ENCODE measurements around the gene DOLK. TPM values are rescaled to one million over a fixed set of nuclear protein-coding genes. Genes with fewer than 3 reads are reported as not detected.
A peak's percentile ranks its signal among the peaks of the same experiment; 100 is the strongest.

The DOLK gene
- total RNA-seq, 1 experiment from 2014 or later: 20.1 TPM

GRCh38 chr9:128995791-128996190 lies 48.4 kb upstream of the DOLK start:
- Histone ChIP-seq H2BK120ac (ENCODE audit: low read depth, low read length, poor library complexity, severe bottlenecking) (no peak overlapping the region), H4K5ac (ENCODE audit: insufficient read length, low read depth, low read length) (no peak overlapping the region), H2BK15ac (ENCODE audit: low read depth, low read length) (no peak overlapping the region), H3K23me2 (ENCODE audit: insufficient read length, low read depth, low read length, poor library complexity, severe bottlenecking) (no peaks in the 10 kb centered on the region), H3K56ac (ENCODE audit: insufficient read length, low read depth, low read length) (no peak overlapping the region), H4K8ac (replicated peaks; ENCODE audit: insufficient read length, low read depth, low read length) (no peak overlapping the region), H2AFZ (ENCODE audit: low read length) (no peak overlapping the region), H3K79me2 (ENCODE audit: insufficient read depth, low read length) (no peaks in the 10 kb centered on the region), H3K4ac (ENCODE audit: low read depth, low read length) (no peak overlapping the region), H4K91ac (ENCODE audit: insufficient read length, low read depth, low read length) (no peak overlapping the region), H2BK20ac (ENCODE audit: low read depth, low read length, poor library complexity, severe bottlenecking) (no peak overlapping the region), H3K27ac (ENCODE audit: insufficient read length, low read depth, low read length) (no peak overlapping the region), H3K4me1 (ENCODE audit: insufficient read depth, low read length) (no peaks in the 10 kb centered on the region), H3K79me1 (ENCODE audit: insufficient read depth, low read depth, low read length, poor library complexity, severe bottlenecking) (no peaks in the 10 kb centered on the region), H2BK12ac (ENCODE audit: insufficient read length, low read depth, low read length) (no peak overlapping the region), H3K9me3 (ENCODE audit: control insufficient read depth, low read depth, low read length) (no peaks in the 10 kb centered on the region), H2BK5ac (ENCODE audit: insufficient read length, low read length) (no peak overlapping the region), H3K9ac (ENCODE audit: extremely low read depth, insufficient read length, low read length) (no peak overlapping the region), H2AK5ac (ENCODE audit: insufficient read length, low read length) (no peak overlapping the region), H4K20me1 (ENCODE audit: control insufficient read depth, insufficient read depth, insufficient read length) (no peaks in the 10 kb centered on the region), H3T11ph (ENCODE audit: low read length) (no peak overlapping the region), H3K18ac (ENCODE audit: insufficient read length, low read depth, low read length) (no peak overlapping the region), H3K14ac (ENCODE audit: insufficient read depth, low read length) (no peak overlapping the region), H3K4me2 (ENCODE audit: insufficient read depth, insufficient read length, low read length) (no peak overlapping the region), H3K27me3 (ENCODE audit: insufficient read depth, low read length) (no peaks in the 10 kb centered on the region), H3K23ac (ENCODE audit: insufficient read length, low read depth, low read length) (no peak overlapping the region)
- Mint-ChIP-seq H3K4me3 (no peak overlapping the region), H3K4me1 (no peaks in the 10 kb centered on the region), H3K27me3 (ENCODE audit: low read depth) (no peaks in the 10 kb centered on the region), H3K9me3 (no peaks in the 10 kb centered on the region), H3K36me3 (ENCODE audit: insufficient read depth in 1 of 3, low read depth in 3 of 3) (peaks cover 65 to 85% (median 81%) of the 10 kb centered on the region in 3 experiments; a peak in 6 of 7 replicates), H3K27ac (peak overlapping the region in 1 of 3 experiments; percentile 59; a peak in 1 of 7 replicates)
- DNase-seq: no peak
- no peak for TF ChIP-seq CTCF (conservative IDR thresholded peaks at IDR 0.05)
- WGBS (ENCODE audit: extremely low coverage, insufficient read length, low lambda C conversion rate): no CpG with 5 or more reads among the region's 5 CpGs
